GM21423 (cell line): ENCODE measurements around the gene TPST1.
"Not testable (repeated sequence)": the region's sequence is repeated elsewhere in the genome, so short reads cannot be mapped to it uniquely, and the experiment has no call there.

ENCODE experiments used
- ATAC-seq: cut with Tn5 transposase; IDR thresholded peaks from one replicate; pipeline ENCODE4 v1.9.1; 2021; ENCODE audit warnings: mild to moderate bottlenecking, moderate library complexity; ENCODE audit not compliant: unreplicated experiment

TPST1 gene

DNA sequence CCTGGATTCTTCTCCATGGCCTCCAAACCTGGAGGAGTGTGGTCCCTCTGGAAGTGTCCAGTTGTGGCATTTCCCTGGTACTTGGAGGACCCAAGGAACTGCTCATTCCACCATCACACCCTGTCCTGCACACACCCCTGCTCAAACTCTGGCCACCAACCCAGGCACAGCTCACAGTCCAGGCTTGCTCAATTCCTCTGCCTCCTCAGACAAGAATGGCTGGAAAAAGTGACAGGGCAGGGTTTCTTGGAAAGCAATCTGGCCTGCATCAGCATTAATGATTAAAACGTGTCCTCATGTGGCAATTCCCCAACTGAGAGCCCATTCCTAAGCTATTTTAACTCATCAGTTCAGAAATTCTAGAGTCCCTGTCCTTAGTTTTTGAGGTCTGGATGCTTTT, 17.2 kb upstream of the TPST1 start:
- no peak for ATAC-seq

- ATAC-seq: no peak
These were observed 16.5 kb upstream of the TPST1 start for GRCh38 chr7:66188645-66189044.

DNA sequence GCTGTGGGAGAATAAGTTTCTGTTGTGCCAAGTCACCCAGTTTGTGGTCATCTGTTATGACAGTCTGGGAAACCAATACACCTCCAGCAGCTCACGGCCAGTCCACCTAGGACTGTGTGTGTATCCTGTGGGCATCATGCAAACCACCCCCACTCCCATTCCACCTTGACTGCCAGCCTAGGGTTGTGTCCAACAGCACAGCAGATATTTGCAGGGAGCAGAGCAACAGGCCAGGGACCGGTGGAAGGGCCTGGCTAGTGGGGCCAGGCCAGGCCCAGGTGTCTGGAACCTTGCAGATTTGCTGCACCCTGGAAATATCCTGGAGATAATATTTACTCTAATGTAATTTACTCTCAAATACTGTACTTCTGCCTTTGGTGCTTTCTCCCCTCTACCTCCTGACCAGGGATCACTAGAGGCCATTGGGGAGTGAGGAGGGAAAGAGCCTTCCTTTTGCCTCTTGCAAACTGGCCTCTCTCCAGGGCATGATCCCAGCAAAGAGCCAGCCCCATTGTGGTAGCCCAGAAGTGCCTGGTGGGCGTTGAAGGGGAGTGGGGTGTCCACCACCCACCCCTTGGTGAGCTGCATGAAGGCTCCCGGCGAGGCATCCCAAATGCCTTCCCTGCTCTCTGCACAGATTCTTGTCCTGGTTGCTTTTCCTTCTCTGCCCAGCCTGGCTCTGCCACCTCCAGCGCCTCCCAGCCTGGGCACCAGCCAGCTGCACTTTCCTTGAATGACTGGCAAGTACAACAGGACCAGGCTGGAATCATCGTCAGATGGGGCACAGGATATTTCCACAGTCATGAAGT, 15.2 kb upstream of the TPST1 start:
- no peak for ATAC-seq

DNA sequence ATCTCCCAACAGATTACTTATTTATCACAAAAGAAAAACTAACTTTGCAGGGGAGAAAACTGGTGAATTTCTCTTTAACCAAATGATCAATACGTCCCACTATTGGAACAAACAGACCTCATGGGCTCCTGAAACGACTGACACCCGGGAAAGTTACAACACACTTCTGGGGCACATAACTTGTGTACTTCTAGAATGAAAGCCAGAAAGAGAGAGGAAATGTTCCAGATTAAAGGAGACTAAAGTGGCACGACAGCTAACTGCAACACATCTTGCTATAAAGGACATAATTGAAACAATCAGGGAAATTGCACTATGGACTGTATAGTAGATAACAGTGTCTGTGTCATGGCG, 14.7 kb upstream of the TPST1 start:
- no peak for ATAC-seq

- ATAC-seq: no peak
These were observed 11.9 kb upstream of the TPST1 start for GRCh38 chr7:66193146-66193725.

- ATAC-seq: no peak
These were observed 6.7 kb upstream of the TPST1 start for GRCh38 chr7:66198469-66198868.

DNA sequence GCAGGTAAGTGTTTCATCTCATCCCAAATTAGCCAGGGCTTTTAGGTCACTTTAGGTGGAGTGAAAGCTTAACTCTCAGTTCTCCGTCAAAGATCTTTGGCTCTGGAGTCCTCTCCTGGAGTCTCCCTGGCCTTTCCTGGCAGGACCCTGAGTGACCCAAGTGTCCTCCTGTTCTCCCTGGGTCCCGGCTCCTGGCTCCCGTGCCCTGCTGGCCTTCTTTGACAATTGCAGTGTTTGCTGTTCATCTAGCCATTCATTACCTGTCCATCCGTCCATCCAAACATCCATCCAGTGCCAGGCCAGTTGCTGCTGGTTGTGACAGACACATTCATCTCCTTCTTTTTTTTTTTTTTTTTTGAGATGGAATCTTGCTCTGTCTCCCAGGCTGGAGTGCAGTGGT, 6.2 kb upstream of the TPST1 start:
- ATAC-seq: no peak

DNA sequence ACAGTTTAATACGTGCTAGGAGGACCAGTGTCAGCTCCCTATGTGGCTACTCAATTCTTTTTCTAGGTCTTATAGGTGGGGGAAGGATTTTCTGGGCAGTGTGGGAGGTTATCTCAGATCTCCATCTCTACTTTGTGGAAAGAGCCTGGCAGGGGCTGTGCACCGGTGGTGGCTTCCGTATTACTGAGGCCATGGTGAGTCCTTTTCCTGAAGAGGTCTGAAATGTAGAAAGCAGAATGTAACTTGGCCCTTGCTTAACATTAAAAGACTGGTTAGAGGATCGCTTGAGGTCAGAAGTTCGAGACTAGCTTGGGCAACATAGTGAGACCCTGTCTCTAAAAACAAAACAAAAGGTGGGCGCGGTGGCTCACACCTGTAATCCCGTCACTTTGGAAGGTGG, 2.7 kb upstream of the TPST1 start:
- no peak for ATAC-seq

DNA sequence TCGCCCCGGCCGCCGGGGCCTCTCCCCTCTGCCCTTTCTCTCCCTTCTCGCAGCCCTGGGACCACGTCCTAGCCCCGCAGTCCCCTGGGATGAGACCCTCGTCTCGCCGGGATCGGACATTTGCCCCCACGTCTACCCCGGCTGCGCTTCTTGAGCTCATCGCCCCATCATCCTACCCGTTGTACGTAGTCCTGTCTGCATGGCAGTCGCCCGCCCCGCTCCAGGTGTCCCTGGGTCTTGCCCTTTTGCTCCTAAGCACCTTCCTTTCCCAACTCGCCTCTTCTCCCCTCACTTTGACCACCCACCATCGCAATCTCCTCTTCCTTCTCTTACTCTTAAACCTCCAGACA, 582 bp downstream of the TPST1 start:
- no peak for ATAC-seq

DNA sequence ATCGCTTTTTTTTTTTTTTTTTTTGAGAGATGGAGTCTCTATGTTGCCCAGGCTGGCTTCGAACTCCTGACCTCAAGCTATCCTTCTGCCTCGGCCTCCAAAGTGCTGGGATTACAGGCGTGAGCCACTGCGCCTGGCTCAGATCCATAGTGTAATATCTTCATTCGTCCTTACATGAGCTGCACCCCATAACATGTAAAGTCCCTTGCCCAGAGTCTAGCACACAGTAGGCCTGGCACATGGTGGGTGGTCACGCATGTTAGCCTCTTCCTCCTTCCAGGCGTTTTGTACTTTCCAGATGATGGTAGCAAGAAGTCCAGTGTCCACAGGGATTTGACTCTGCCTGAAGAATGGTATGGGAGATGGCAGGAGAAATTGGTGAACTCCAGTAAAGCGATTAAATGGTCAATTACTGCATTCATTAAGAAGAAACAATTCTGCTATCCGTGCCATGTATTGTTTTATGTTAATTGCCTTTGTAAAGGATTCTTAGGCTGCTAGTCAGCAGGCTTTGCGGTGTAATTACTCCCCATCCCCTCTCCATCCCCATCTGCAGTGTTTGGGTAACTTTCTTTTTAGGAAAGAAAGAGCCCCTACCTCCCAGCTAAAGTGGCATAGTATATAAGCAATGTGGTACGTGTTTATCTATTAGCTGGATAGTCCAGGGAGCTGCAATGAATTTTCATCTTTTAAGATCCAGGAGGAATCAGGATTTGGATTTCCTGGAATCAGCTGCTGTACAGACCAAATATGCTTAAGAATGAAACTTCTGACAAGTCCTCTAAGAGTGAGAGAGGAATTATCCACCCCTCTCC, 1.2 kb downstream of the TPST1 start:
- no peak for ATAC-seq

DNA sequence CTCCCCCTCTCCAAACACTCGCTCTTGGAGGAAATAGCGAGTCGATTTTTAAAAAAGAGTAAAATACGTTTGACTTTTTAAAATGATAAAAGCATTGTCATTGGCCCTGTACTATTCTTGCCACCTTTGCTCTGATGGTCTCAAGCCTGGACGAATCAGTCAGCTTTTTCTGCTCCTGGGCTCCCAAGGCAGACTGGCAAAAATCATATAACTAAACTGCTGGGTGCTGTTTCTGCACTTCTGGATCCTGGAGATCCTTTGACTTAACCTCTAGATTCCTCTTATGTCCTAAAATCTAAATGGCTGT, 1.8 kb downstream of the TPST1 start:
- ATAC-seq: no peak

GRCh38 chr7:66207540-66207939, 2.4 kb downstream of the TPST1 start:
- ATAC-seq: no peak

DNA sequence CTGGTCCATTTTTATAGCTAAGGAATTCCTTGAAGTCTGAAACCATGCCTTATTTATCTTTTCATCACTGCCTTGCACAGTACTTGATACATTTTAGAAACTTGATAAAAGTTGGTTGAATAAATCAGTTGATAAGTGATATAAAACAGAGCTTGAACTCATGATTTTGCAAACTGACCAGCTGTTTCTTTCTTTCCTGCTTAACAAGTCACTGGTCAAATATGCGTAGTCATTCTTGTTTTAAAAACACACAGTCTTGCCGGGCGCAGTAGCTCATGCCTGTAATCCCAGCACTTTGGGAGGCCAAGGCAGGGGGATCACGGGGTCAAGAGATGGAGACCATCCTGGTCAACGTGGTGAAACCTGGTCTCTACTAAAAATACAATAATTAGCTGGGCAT, 6.3 kb downstream of the TPST1 start:
- no peak for ATAC-seq

GRCh38 chr7:66213637-66214036, 8.5 kb downstream of the TPST1 start:
- ATAC-seq: no peak

- ATAC-seq: no peak
These were observed 11.6 kb downstream of the TPST1 start for GRCh38 chr7:66216687-66217086.

- no peak for ATAC-seq
These were observed 14.7 kb downstream of the TPST1 start for GRCh38 chr7:66219805-66220204.

DNA sequence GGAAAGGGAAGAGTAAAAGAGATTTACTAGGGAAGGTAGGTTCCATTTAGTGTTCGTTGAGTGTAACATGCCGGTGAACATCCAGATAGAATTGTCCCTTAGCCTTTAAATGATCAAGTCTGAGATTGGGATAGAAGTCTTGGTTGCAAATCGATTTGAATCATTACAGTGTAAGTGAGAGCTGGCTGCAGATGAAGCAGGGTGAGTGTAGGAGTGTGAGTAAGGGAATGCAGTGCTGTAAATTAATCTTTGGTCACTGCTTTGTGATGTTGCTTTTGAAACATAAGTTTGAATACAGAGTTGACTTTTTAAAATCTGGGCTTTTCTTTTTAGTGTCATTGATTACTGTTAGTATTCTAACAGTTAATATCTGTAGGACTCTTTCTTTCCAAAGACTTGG, 16.3 kb downstream of the TPST1 start:
- no peak for ATAC-seq

DNA sequence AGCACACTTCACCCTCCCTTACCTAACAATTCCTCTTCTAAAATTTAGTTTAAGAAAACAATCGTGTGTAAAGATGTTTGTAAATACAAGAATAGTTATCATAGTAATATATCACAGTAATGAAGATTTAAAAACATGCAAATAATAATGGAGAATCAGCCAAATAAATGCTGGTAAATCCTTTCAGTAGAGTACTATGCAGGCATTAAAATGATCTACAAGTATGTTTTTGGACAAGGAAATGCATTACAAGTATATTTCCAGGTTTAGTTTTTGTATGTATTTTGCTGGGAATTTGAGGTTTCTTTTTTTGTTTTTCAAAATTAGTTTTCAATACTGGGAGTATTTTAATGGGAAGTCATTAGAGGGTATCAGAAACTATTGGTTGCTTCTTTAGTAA, 22.7 kb downstream of the TPST1 start:
- ATAC-seq: no peak

DNA sequence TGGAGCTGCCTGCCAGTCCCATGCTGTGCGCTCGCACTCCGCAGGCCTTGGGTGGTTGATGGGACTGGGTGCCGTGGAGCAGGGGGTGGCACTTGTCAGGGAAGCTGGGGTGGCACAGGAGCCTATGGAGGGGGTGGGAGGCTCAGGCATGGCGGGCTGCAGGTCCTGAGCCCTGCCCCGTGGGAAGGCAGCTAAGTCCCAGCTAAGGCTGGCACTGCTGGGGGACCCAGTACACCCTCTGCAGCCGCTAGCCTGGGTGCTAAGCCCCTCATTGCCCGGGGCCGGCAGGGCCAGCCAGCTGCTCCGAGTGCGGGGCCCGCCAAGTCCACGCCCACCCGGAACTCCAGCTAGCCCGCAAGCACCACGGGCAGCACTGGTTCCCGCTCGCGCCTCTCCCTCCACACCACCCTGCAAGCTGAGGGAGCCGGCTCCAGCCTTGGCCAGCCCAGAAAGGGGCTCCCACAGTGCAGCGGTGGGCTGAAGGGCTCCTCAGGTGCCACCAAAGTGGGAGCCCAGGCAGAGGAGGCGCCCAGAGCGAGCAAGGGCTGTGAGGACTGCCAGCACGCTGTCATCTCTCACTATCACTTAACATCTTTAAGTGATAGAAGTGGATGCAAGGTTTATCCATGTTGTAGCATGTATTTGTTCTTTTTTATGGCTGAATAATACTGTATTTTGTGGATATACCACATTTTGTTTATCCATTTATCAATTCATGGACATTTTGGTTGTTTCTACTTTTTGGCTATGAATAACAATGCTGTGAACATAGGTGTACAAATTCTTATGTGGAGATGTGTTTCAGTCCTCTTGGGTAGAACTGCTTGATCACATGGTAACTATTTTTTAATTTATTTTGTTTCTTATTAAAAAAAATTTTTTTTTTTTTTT, 26.4 kb downstream of the TPST1 start:
- not testable (repeated sequence) for ATAC-seq

GRCh38 chr7:66233638-66234037, 28.5 kb downstream of the TPST1 start:
- no peak for ATAC-seq

DNA sequence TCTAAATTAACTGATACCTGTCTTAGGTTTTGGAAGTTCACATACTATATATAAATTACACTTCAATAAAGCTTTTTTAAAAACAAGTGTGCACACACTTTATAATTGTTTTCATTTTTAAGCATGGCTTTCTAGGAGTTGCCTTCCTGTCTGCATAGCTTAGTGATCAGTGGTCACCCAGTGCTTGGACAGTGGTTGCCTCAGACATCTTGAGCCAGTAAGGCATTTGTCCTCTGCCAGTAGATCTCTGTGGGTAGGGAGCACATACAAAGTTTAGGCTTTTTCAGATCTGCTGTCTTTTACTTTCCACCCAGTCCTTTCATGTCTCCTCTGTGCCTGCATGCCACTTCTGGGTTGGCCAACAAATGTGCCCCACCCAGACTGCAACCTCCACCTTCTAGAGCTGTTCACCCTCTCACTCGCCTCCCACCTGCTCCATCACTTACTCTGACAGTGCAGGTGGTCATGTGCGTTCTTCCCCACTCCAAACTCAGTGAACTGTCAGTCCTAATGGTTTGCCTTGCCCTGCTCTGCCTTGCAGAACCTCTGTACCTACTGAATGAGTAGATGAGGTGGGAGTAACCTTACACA, 31.7 kb downstream of the TPST1 start:
- ATAC-seq: no peak
